ENCODE measurements around the gene SERPINB12.

Gene SERPINB12

DNA sequence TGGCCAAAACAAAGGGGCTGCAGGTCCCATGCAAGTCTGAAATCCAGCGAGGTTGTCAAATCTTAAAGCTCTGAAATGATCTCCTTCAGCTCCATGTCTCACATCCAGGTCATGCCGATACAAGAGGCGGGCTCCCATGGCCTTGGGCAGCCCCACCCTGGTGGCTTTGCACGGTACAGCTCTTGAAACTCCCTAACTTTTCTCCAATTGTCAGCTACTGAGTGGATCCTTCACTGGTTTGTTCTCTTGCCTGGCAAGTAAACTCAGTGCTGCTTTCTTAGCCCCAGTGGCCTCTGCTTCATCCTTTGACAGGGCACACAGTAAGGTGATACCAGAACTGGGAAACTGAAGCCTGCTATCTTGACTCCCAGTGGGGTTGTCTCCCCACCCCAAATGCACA is 71.3 kb downstream of the SERPINB12 start:
- Histone ChIP-seq H3K9me3 (ENCODE audit: control insufficient read depth, insufficient read depth, low read depth, low read length) (no peaks in the 10 kb centered on the region), H3K36me3 (ENCODE audit: control insufficient read depth in 2 of 2, insufficient read depth in 1 of 2, low read length in 2 of 2) (no peaks in the 10 kb centered on the region), H3K4me3 (ENCODE audit: low read depth, low read length) (no peak overlapping the region), H3K27ac (ENCODE audit: extremely low read depth, low read depth, low read length) (no peak overlapping the region), H3K4me1 (ENCODE audit: control insufficient read depth, insufficient read depth, low read length) (peaks cover 13% of the 10 kb centered on the region; the same call in 1 of the 2 replicates)
- ChIA-PET CTCF (no interaction called here), POLR2A (no interaction called here)
- TF ChIP-seq OVOL3 (tag by site-specific recombination; IDR thresholded peaks at IDR 0.05) (no peak), ZNF2 (tag by site-specific recombination; IDR thresholded peaks at IDR 0.05) (no peak), ZNF354C (tag by site-specific recombination; IDR thresholded peaks at IDR 0.05; ENCODE audit: borderline replicate concordance, low read depth) (no peak), ZNF501 (tag by site-specific recombination; IDR thresholded peaks at IDR 0.05) (no peak)
- TF ChIP-seq, protein P1, sequence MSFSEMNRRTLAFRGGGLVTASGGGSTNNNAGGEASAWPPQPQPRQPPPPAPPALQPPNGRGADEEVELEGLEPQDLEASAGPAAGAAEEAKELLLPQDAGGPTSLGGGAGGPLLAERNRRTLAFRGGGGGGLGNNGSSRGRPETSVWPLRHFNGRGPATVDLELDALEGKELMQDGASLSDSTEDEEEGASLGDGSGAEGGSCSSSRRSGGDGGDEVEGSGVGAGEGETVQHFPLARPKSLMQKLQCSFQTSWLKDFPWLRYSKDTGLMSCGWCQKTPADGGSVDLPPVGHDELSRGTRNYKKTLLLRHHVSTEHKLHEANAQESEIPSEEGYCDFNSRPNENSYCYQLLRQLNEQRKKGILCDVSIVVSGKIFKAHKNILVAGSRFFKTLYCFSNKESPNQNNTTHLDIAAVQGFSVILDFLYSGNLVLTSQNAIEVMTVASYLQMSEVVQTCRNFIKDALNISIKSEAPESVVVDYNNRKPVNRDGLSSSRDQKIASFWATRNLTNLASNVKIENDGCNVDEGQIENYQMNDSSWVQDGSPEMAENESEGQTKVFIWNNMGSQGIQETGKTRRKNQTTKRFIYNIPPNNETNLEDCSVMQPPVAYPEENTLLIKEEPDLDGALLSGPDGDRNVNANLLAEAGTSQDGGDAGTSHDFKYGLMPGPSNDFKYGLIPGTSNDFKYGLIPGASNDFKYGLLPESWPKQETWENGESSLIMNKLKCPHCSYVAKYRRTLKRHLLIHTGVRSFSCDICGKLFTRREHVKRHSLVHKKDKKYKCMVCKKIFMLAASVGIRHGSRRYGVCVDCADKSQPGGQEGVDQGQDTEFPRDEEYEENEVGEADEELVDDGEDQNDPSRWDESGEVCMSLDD (tag by site-specific recombination; IDR thresholded peaks at IDR 0.05): no peak

DNA sequence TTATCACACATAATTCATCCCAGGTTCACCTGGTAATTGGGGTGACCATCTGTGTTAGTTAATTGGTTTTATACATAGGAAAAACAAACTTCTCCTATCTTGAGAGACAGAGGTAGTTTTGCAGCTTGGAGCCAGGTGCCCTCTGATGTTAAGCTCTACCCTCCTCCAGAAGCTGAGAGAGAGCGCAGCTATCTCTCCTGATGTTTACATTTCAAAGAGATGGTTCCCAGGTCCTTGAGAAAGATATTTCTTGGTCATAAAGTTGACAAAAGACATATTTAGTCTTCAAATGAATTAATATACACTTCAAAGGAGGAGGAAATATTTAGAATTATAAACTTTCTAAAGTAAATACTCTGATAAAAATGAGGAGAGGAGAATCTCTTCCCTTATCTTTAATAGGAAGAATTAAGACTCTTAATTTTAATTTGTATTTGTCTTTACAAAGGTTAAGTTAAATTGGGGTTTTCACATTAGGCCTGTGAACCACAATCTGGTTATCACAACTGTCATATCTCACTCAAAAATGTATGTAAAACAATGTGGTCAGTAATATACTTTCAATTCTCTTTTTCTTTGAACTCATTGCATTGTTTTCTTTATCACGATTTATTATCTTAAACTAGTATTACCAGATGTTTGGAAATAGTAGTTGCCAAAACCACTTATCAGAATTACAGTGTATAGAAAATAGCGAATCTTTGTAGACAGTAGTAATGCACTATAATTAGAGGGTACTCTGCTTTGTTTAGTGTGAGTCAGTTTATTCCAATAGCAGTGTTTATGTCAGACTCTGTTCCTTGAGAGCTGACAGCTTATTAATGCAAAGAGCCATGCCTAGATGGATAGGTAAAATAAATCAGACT is 75.1 kb downstream of the SERPINB12 start:
- TF ChIP-seq SP7 (tag by site-specific recombination; IDR thresholded peaks at IDR 0.05): peak; percentile 94
- no peak for TF ChIP-seq MYNN (tag by site-specific recombination; IDR thresholded peaks at IDR 0.05; ENCODE audit: borderline replicate concordance)
- no peak for TF ChIP-seq ZNF341 (tag by site-specific recombination; IDR thresholded peaks at IDR 0.05; ENCODE audit: low read depth)
- H3K27ac ChIP-seq (ENCODE audit: extremely low read depth, low read depth, low read length): 0 out of 2 replicates have a peak overlapping the region, but pooled peaks have one; percentile 41
- no peaks in the 10 kb centered on the region for H3K9me3 ChIP-seq (ENCODE audit: control insufficient read depth, insufficient read depth, low read depth, low read length)
- CTCF ChIA-PET: interaction anchor here (0.6 to 0.7 kb wide), 2 partner anchors 41 to 101 kb away, joined by 3 read pairs; no protein-coding TSS in a partner anchor
- no peak overlapping the region for H3K4me3 ChIP-seq (ENCODE audit: low read depth, low read length)
- H3K36me3 ChIP-seq (ENCODE audit: control insufficient read depth in 2 of 2, insufficient read depth in 1 of 2, low read length in 2 of 2): no peaks in the 10 kb centered on the region
- H3K4me1 ChIP-seq (ENCODE audit: control insufficient read depth, insufficient read depth, low read length): peaks cover 13% of the 10 kb centered on the region; the same call in 1 of the 2 replicates
- POLR2A ChIA-PET: no interaction called here

DNA sequence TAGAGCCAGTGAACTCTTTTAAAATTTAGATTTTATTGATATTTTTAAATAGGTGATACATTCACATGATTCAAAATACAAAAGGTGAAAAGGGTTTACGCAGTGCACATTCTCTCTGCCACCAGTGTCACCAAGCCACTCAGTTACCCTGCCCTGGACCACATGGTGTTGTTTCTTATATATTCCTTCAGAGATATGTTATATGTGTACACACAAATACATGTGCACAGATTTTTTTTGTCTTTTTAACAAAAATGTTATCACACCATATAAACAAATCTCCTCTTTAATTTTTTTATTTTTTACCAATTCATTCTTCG is 75.7 kb downstream of the SERPINB12 start:
- POLR2A ChIA-PET: no interaction called here
- CTCF ChIA-PET: interaction anchor here (0.6 kb wide), 1 partner anchor 42 kb away, joined by 3 read pairs; no protein-coding TSS in a partner anchor
- H3K9me3 ChIP-seq (ENCODE audit: control insufficient read depth, insufficient read depth, low read depth, low read length): no peaks in the 10 kb centered on the region

More for the DNA sequence above, 75.7 kb downstream of the SERPINB12 start:
- Histone ChIP-seq H3K4me3 (ENCODE audit: low read depth, low read length) (no peak overlapping the region), H3K4me1 (ENCODE audit: control insufficient read depth, insufficient read depth, low read length) (peaks cover 13% of the 10 kb centered on the region; the same call in 1 of the 2 replicates), H3K27ac (ENCODE audit: extremely low read depth, low read depth, low read length) (no peak overlapping the region), H3K36me3 (ENCODE audit: control insufficient read depth in 2 of 2, insufficient read depth in 1 of 2, low read length in 2 of 2) (no peaks in the 10 kb centered on the region)
- no peak for TF ChIP-seq ZNF132 (tag by site-specific recombination; IDR thresholded peaks at IDR 0.05; ENCODE audit: borderline replicate concordance)
- TF ChIP-seq, protein P2, sequence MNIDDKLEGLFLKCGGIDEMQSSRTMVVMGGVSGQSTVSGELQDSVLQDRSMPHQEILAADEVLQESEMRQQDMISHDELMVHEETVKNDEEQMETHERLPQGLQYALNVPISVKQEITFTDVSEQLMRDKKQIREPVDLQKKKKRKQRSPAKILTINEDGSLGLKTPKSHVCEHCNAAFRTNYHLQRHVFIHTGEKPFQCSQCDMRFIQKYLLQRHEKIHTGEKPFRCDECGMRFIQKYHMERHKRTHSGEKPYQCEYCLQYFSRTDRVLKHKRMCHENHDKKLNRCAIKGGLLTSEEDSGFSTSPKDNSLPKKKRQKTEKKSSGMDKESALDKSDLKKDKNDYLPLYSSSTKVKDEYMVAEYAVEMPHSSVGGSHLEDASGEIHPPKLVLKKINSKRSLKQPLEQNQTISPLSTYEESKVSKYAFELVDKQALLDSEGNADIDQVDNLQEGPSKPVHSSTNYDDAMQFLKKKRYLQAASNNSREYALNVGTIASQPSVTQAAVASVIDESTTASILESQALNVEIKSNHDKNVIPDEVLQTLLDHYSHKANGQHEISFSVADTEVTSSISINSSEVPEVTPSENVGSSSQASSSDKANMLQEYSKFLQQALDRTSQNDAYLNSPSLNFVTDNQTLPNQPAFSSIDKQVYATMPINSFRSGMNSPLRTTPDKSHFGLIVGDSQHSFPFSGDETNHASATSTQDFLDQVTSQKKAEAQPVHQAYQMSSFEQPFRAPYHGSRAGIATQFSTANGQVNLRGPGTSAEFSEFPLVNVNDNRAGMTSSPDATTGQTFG (tag by site-specific recombination; IDR thresholded peaks at IDR 0.05; ENCODE audit: borderline replicate concordance): no peak
- no peak for TF ChIP-seq ZNF274 (IDR thresholded peaks at IDR 0.05; ENCODE audit: low read length)
- no peak for TF ChIP-seq ZNF274 (tag by site-specific recombination; IDR thresholded peaks at IDR 0.05; ENCODE audit: borderline replicate concordance)
- TF ChIP-seq ZNF585B (tag by site-specific recombination; IDR thresholded peaks at IDR 0.05): no peak
- no peak for TF ChIP-seq ZNF76 (tag by site-specific recombination; IDR thresholded peaks at IDR 0.05; ENCODE audit: borderline replicate concordance, low read depth)
- TF ChIP-seq ZBTB1 (tag by site-specific recombination; IDR thresholded peaks at IDR 0.05): no peak

All from HEK293 (cell line).